GM12878 (cell line): Measurements from ENCODE around the gene ETDC. TPM values are rescaled to one million over a fixed set of nuclear protein-coding genes. Genes with fewer than 3 reads are reported as not detected.
"Not testable (repeated sequence)": the region's sequence is repeated elsewhere in the genome, so short reads cannot be mapped to it uniquely, and the experiment has no call there.

Source experiments
- ATAC-seq: fragments of 200-7000 bp; cut with Tn5 transposase; 3 replicates; pipeline ENCODE4 v1.9.1; 2020; ENCODE audit warnings: mild to moderate bottlenecking, moderate library complexity
- BruUV-seq: library from RNA; stranded (reverse); fragments of 400-500 nt; replicated peaks from 2 replicates; lab custom pipeline; 2021; lab: Mats Ljungman, UMichigan
- CTCF ChIA-PET: fragments of 300-600 bp; sonication (Branson Sonifier 250); formaldehyde crosslinking; extraction: SDS; loops from one replicate; lab custom pipeline; 2021; ENCODE audit warnings: inconsistent platforms; lab: Yijun Ruan, JAX
- POLR2A ChIA-PET: fragments of 350-600 bp; formaldehyde crosslinking; extraction: SDS; loops from one replicate; lab custom pipeline; 2021; ENCODE audit warnings: inconsistent platforms; lab: Charles Lee
- RAD21 ChIA-PET: fragments of 300-600 bp; sonication (Branson Sonifier 250); formaldehyde crosslinking; loops from one replicate; lab custom pipeline; 2023; ENCODE audit warnings: antibody characterized with exemption; ENCODE audit not compliant: unreplicated experiment; lab: Charles Lee
- SMC1A ChIA-PET: fragments of 300-600 bp; sonication (Branson Sonifier 250); formaldehyde crosslinking; loops from one replicate; lab custom pipeline; 2023; ENCODE audit not compliant: unreplicated experiment, uncharacterized antibody; lab: Charles Lee
- DNase-seq: peaks from one replicate; pipeline ENCODE4 v3.0.0-alpha.2; 2011; ENCODE audit warnings: low read depth, low spot score
- FAIRE-seq: peaks from 3 replicates; lab custom pipeline; 2011; peaks lifted over from hg19 to GRCh38; lab: Jason Lieb, UNC
- H2AFZ ChIP-seq: 2 replicates; pipeline ENCODE4 v1.6.0; 2011; ENCODE audit warnings: low read depth, low read length, control low read depth; ENCODE audit not compliant: control insufficient read depth
- H3K27ac ChIP-seq: 2 replicates; pipeline ENCODE4 v1.5.1; 2011; ENCODE audit warnings: control low read depth; ENCODE audit not compliant: control insufficient read depth, insufficient read depth
- H3K27me3 ChIP-seq, 2 experiments: replicated peaks in 1 of 2; 2 replicates each; pipeline versions ENCODE4 v1.6.0 to v1.6.1; 2011; ENCODE audit warnings: low read length in 1 of 2; ENCODE audit not compliant: control insufficient read depth in 2 of 2, insufficient read depth in 2 of 2
- H3K36me3 ChIP-seq, 2 experiments: 2 replicates each; pipeline ENCODE4 v1.5.1; 2011; ENCODE audit warnings: low read length in 1 of 2; ENCODE audit not compliant: control insufficient read depth in 2 of 2, insufficient read depth in 2 of 2
- H3K4me1 ChIP-seq: 2 replicates; pipeline ENCODE4 v1.6.1; 2011; ENCODE audit warnings: mild to moderate bottlenecking, low read length, moderate library complexity, mixed read lengths; ENCODE audit not compliant: control insufficient read depth, insufficient read depth
- H3K4me2 ChIP-seq: 2 replicates; pipeline ENCODE4 v1.6.0; 2011; ENCODE audit warnings: control low read depth; ENCODE audit not compliant: control insufficient read depth, insufficient read depth
- H3K4me3 ChIP-seq: fragments of 200-600 bp; sonication (generic); 2 replicates; pipeline ENCODE4 v1.5.1; 2016
- H3K79me2 ChIP-seq: 2 replicates; pipeline ENCODE4 v1.6.0; 2011; ENCODE audit warnings: low read length; ENCODE audit not compliant: control insufficient read depth, insufficient read depth
- H3K9ac ChIP-seq: 2 replicates; pipeline ENCODE4 v1.8.0; 2011; ENCODE audit warnings: low read length, control low read depth, mixed read lengths; ENCODE audit not compliant: control insufficient read depth, insufficient read depth
- H3K9me3 ChIP-seq: replicated peaks from 3 replicates; pipeline ENCODE4 v1.5.1; 2011; ENCODE audit warnings: mild to moderate bottlenecking, low read length; ENCODE audit not compliant: control insufficient read depth, insufficient read depth
- H4K20me1 ChIP-seq: 2 replicates; pipeline ENCODE4 v1.6.0; 2011; ENCODE audit not compliant: control insufficient read depth, insufficient read depth
- GABPA ChIP-seq: IDR thresholded peaks from 2 replicates; pipeline ENCODE4 v1.6.1; 2014; ENCODE audit warnings: antibody characterized with exemption, low read depth, mild to moderate bottlenecking, inconsistent platforms
- JUNB ChIP-seq: IDR thresholded peaks from 2 replicates; pipeline ENCODE4 v1.6.1; 2016; ENCODE audit warnings: antibody characterized with exemption, mild to moderate bottlenecking
- PBX3 ChIP-seq: IDR thresholded peaks from 2 replicates; pipeline ENCODE4 v1.6.1; 2011; ENCODE audit warnings: mild to moderate bottlenecking, low read depth, low read length, moderate library complexity; ENCODE audit not compliant: insufficient replicate concordance
- POLR2AphosphoS5 ChIP-seq: IDR thresholded peaks from 2 replicates; pipeline ENCODE4 v1.6.1; 2011; ENCODE audit warnings: mild to moderate bottlenecking, low read length, inconsistent platforms
- RAD51 ChIP-seq: fragments of 450-650 bp; IDR thresholded peaks from 2 replicates; pipeline ENCODE4 v1.6.1; 2016; ENCODE audit warnings: moderate library complexity, mild to moderate bottlenecking, inconsistent platforms
- SUPT20H ChIP-seq: IDR thresholded peaks from 2 replicates; pipeline ENCODE4 v1.6.1; 2011; ENCODE audit warnings: low read depth, mild to moderate bottlenecking, low read length, moderate library complexity, borderline replicate concordance; ENCODE audit not compliant: control insufficient read depth
- WRNIP1 ChIP-seq: IDR thresholded peaks from 2 replicates; pipeline ENCODE4 v1.6.1; 2011; ENCODE audit warnings: low read depth, low read length, improper control_type of control experiment, borderline replicate concordance
- ZSCAN29 ChIP-seq: fragments of 450-650 bp; IDR thresholded peaks from 2 replicates; pipeline ENCODE4 v1.6.1; 2017; ENCODE audit warnings: mild to moderate bottlenecking, moderate library complexity
- WGBS: methylation state at CpG from one replicate; pipeline ENCODE4 v1.1.6; 2016; ENCODE audit warnings: low lambda C conversion rate; ENCODE audit not compliant: insufficient replicate concordance, insufficient coverage; ENCODE audit errors: missing lambda C conversion rate; 5-methylcytosine and 5-hydroxymethylcytosine counted together
- in situ Hi-C: fragments of 300-500 bp; cut with MboI; formaldehyde crosslinking; loops from 9 replicates; pipeline ENCODE4 v1.14.3; 2018; ENCODE audit warnings: mixed read lengths
- intact Hi-C: fragments of 100-400 bp; cut with micrococcal nuclease; formaldehyde crosslinking; loops from one replicate; pipeline ENCODE4 v1.14.2; 2022; ENCODE audit not compliant: unreplicated experiment
- polyA plus RNA-seq, 11 experiments: library from polyadenylated mRNA; depleted of rRNA in 4 of 11; unstranded in 6 of 11; stranded (reverse) in 5 of 11; fragments of >200 nt; fragmentation: Nextera tagmentation in 4 of 11; fragmentation: Illumina TruSeq in 1 of 11; extraction: Ambion mirVana in 4 of 11; extraction: Trizol in 1 of 11; gene quantifications; 1 replicate in 1 of 11; 2 replicates in 10 of 11; pipeline versions ENCODE4 v1.2.1 to v1.2.3, GENCODE V29; 2011 to 2016; ENCODE audit warnings: inconsistent platforms in 2 of 11, missing spikeins in 2 of 11, low read depth in 1 of 11
- total RNA-seq, 4 experiments: library from RNA; depleted of rRNA in 3 of 4; stranded (reverse); fragments of >200 nt in 3 of 4; fragmentation: Illumina TruSeq in 1 of 4; extraction: Trizol in 1 of 4; gene quantifications; 2 replicates each; pipeline versions ENCODE4 v1.2.1 to v1.2.3, GENCODE V29; 2013 to 2021
- TF ChIP-seq, protein P1 (sequence below): fragments of 450-650 bp; IDR thresholded peaks from 2 replicates; pipeline ENCODE4 v1.6.1; 2017; ENCODE audit warnings: mild to moderate bottlenecking
- TF ChIP-seq, protein P2 (sequence below): fragments of 450-650 bp; IDR thresholded peaks from 2 replicates; pipeline ENCODE4 v1.6.1; 2017; ENCODE audit warnings: mild to moderate bottlenecking, low read depth, inconsistent platforms; ENCODE audit not compliant: poor library complexity, severe bottlenecking

Gene ETDC
- total and polyA plus RNA-seq, 10 of the 15 experiments (the other 5 are each of a cell fraction or from before 2014, with no cell fraction given) = not detected

DNA sequence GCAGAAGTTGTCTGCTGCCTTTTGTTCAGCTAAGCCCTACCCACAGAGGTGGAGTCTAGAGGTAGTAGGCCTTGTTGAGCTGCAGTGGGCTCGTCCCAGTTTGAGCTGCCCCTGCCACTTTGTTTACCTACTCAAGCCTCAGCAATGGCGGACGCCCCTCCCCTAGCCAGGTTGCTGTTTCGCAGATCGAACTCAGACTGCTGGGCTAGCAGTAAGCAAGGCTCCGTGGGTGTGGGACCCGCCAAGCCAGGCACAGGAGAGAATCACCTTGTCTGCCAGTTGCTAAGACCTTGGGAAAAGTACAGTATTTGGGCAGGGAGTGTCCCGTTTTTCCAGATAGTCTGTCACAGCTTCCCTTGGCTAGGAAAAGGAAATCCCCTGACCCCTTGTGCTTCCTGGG, 45.9 kb upstream of the ETDC start:
- H3K4me1 ChIP-seq, H2AFZ ChIP-seq, H3K27me3 ChIP-seq, RAD21 ChIA-PET, ATAC-seq, SMC1A ChIA-PET, H3K27ac ChIP-seq, BruUV-seq, intact Hi-C loops, H4K20me1 ChIP-seq, DNase-seq, POLR2A ChIA-PET, H3K9ac ChIP-seq, CTCF ChIA-PET, H3K4me3 ChIP-seq, H3K9me3 ChIP-seq, in situ Hi-C loops, H3K4me2 ChIP-seq, H3K79me2 ChIP-seq, FAIRE-seq, H3K36me3 ChIP-seq: not testable (repeated sequence)
- WGBS = 39% methylated on average over 8 of the region's 8 CpGs

GRCh38 chrX:135264206-135264605, 45.1 kb upstream of the ETDC start:
- no peaks in the 10 kb centered on the region for H3K9me3 ChIP-seq
- no peak overlapping the region for H3K4me3 ChIP-seq
- 4% methylated on average over 4 of the region's 4 CpGs for WGBS
- SMC1A ChIA-PET = no interaction called here
- POLR2A ChIA-PET = interaction anchor here (0.6 kb wide), 1 partner anchor 46 kb away, joined by 3 read pairs; no protein-coding TSS in a partner anchor
- no peaks in the 10 kb centered on the region for H3K27me3 ChIP-seq
- no peaks in the 10 kb centered on the region for H3K4me1 ChIP-seq
- no peaks in the 10 kb centered on the region for H4K20me1 ChIP-seq
- DNase-seq = no peak
- CTCF ChIA-PET = no interaction called here
- no TSS peak for BruUV-seq
- no peaks in the 10 kb centered on the region for H3K36me3 ChIP-seq
- no peak overlapping the region for H2AFZ ChIP-seq
- RAD21 ChIA-PET = no interaction called here
- no peak for FAIRE-seq
- H3K79me2 ChIP-seq = no peaks in the 10 kb centered on the region
- H3K27ac ChIP-seq = no peak overlapping the region
- no peak overlapping the region for H3K4me2 ChIP-seq
- H3K9ac ChIP-seq = no peak overlapping the region
- intact Hi-C loops = no loop called here
- in situ Hi-C loops = no loop called here
- no peak for ATAC-seq
- TF ChIP-seq, protein P1, sequence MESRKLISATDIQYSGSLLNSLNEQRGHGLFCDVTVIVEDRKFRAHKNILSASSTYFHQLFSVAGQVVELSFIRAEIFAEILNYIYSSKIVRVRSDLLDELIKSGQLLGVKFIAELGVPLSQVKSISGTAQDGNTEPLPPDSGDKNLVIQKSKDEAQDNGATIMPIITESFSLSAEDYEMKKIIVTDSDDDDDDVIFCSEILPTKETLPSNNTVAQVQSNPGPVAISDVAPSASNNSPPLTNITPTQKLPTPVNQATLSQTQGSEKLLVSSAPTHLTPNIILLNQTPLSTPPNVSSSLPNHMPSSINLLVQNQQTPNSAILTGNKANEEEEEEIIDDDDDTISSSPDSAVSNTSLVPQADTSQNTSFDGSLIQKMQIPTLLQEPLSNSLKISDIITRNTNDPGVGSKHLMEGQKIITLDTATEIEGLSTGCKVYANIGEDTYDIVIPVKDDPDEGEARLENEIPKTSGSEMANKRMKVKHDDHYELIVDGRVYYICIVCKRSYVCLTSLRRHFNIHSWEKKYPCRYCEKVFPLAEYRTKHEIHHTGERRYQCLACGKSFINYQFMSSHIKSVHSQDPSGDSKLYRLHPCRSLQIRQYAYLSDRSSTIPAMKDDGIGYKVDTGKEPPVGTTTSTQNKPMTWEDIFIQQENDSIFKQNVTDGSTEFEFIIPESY = no peak
- TF ChIP-seq JUNB (no peak), RAD51 (no peak), PBX3 (no peak), SUPT20H (no peak), POLR2AphosphoS5 (no peak), WRNIP1 (no peak), GABPA (no peak), ZSCAN29 (no peak)
- TF ChIP-seq, protein P2, sequence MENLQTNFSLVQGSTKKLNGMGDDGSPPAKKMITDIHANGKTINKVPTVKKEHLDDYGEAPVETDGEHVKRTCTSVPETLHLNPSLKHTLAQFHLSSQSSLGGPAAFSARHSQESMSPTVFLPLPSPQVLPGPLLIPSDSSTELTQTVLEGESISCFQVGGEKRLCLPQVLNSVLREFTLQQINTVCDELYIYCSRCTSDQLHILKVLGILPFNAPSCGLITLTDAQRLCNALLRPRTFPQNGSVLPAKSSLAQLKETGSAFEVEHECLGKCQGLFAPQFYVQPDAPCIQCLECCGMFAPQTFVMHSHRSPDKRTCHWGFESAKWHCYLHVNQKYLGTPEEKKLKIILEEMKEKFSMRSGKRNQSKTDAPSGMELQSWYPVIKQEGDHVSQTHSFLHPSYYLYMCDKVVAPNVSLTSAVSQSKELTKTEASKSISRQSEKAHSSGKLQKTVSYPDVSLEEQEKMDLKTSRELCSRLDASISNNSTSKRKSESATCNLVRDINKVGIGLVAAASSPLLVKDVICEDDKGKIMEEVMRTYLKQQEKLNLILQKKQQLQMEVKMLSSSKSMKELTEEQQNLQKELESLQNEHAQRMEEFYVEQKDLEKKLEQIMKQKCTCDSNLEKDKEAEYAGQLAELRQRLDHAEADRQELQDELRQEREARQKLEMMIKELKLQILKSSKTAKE = no peak
